Measurements from ENCODE around the gene PLCG2. TPM values are rescaled to one million over a fixed set of nuclear protein-coding genes. Genes with fewer than 3 reads are reported as not detected.

The PLCG2 gene
- total RNA-seq, 2 donors from 2014 or later = 7.4 to 13.4 TPM

DNA sequence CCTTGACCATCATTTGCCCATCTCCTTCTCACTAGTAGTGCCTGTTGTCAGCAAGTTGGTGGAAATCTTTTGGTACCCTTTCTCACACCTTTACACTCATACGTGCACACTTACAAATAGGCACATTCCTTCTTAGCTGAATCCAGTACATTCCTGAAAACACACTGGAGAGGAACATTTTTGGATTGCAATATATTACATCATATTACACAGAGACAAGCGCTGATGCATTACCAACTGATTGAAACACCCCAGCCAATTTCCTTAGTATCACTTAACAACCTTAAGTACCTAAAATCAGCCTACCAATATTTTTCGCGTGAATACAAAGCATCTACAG is 64.1 kb downstream of the PLCG2 start:
- TF ChIP-seq, protein P1, sequence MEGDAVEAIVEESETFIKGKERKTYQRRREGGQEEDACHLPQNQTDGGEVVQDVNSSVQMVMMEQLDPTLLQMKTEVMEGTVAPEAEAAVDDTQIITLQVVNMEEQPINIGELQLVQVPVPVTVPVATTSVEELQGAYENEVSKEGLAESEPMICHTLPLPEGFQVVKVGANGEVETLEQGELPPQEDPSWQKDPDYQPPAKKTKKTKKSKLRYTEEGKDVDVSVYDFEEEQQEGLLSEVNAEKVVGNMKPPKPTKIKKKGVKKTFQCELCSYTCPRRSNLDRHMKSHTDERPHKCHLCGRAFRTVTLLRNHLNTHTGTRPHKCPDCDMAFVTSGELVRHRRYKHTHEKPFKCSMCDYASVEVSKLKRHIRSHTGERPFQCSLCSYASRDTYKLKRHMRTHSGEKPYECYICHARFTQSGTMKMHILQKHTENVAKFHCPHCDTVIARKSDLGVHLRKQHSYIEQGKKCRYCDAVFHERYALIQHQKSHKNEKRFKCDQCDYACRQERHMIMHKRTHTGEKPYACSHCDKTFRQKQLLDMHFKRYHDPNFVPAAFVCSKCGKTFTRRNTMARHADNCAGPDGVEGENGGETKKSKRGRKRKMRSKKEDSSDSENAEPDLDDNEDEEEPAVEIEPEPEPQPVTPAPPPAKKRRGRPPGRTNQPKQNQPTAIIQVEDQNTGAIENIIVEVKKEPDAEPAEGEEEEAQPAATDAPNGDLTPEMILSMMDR (IDR thresholded peaks at IDR 0.05) = no peak
- H3K4me1 ChIP-seq = no peaks in the 10 kb centered on the region
- H3K27ac ChIP-seq = no peak overlapping the region
- no peak for DNase-seq (ENCODE audit: low spot score)
- no peaks in the 10 kb centered on the region for H3K36me3 ChIP-seq
- no peaks in the 10 kb centered on the region for H3K9me3 ChIP-seq
- no peaks in the 10 kb centered on the region for H3K27me3 ChIP-seq
- H3K4me3 ChIP-seq = no peak overlapping the region

DNA sequence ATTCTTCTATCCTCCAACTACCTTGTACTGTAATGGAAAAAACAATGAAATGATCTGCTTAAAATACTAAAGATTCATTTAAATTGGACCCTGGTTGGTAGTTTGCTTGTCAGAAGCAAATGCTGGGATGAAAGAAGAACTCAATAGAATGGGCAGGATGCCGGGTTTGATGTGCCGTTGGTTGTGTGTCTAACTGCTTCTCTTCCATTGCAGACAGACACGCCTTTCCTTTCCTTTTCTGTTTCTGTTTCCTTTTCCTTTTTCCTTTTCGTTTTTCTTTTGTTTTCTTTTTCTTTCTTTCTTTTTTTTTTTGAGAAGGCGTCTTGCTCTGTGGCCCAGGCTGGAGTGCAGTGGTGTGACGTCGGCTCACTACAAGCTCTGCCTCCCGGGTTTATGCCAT is 64.6 kb downstream of the PLCG2 start:
- DNase-seq (ENCODE audit: low spot score) = no peak
- Histone ChIP-seq H3K4me3 (no peak overlapping the region), H3K4me1 (no peaks in the 10 kb centered on the region), H3K9me3 (no peaks in the 10 kb centered on the region), H3K27ac (no peak overlapping the region), H3K27me3 (no peaks in the 10 kb centered on the region), H3K36me3 (no peaks in the 10 kb centered on the region)
- TF ChIP-seq, protein P1 (IDR thresholded peaks at IDR 0.05) = no peak

DNA sequence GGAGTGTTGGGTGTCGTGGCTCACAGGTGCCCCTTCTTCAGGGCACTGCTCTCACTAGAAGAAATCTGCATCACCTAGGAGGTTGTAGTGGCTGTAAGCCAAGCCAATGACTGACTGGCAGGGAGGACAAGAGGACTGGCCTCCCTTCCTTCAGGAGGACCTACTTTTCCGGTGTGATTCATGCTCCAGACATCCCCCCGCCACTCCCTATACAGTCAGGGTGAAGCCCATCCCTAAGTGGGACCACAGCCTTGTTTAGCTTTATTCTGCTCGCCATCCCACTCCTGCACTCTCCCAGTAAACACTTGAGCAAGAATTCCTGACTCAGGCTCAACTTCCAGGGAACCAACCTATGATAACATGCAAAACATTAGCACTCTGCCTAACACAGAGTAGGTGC is 67.0 kb downstream of the PLCG2 start:
- no peak overlapping the region for H3K27ac ChIP-seq
- H3K27me3 ChIP-seq = no peaks in the 10 kb centered on the region
- H3K4me3 ChIP-seq = no peak overlapping the region
- no peaks in the 10 kb centered on the region for H3K36me3 ChIP-seq
- TF ChIP-seq, protein P1 (IDR thresholded peaks at IDR 0.05) = no peak
- DNase-seq (ENCODE audit: low spot score) = no peak
- no peaks in the 10 kb centered on the region for H3K4me1 ChIP-seq
- H3K9me3 ChIP-seq = no peaks in the 10 kb centered on the region

DNA sequence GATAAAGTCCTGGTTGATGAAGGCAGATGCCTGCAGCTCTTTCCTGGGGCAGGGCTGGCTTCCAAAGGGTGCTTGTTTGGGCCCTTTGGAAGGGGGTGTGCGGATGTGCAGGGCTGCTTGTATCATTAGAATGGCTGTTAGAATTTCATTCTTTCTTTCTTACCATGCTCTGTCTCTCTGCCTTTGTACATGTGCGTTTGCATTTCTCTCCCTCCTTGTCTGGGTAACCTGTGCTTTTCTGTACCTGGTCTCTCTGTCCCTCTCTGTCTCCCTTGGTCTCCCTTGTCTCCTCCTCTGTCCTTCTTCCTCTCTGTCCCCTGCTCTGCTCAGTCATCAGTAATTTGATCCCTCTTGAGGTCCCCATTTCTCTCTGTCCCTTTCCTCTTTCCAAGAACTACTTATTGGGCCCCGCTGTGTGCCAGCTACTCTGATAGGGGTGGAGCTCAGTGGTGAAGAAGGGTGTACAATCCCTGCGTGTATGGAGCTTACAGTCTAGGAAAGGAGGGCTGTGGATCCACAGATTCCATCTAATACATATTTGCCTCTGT is 69.3 kb downstream of the PLCG2 start:
- no peaks in the 10 kb centered on the region for H3K27me3 ChIP-seq
- H3K9me3 ChIP-seq = no peaks in the 10 kb centered on the region
- no peak overlapping the region for H3K4me3 ChIP-seq
- TF ChIP-seq, protein P1 (IDR thresholded peaks at IDR 0.05) = no peak
- H3K27ac ChIP-seq = no peak overlapping the region
- H3K4me1 ChIP-seq = no peaks in the 10 kb centered on the region
- no peak for DNase-seq (ENCODE audit: low spot score)
- H3K36me3 ChIP-seq = no peaks in the 10 kb centered on the region

DNA sequence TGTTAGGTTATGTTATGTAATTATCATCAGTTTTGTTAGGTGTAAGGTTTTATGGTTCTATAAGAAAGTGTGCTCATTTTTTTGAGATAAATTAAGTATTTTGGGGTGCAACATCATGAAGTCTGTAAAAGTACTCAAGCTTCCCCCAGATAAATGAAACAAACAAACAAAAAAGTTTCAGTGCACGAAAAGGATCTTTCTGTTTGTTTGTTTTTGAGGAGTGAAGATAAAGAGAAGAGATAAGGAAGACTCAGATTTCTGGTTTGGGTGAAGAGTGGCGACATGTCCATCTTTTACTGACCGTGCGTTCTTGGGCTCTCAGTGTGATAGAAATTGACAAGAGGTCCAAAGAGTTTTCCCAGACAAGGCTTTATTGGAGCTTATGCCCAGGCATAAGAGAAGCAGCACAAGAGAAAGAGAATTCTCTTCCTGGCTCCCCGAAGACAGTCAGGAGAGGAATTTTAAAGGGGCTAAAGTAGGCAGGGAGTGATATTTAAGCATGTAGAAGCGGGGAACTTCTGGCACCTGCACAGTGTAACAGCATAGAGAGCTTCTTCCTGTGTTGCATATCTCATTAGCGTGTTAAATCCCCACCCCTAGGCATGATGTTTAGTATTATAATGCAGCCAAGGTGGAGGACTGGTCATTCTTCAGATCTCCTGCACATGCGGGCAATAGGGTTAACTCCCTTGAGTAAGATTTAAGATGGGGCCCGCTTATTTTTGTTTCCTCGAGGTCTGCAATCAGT is 71.3 kb downstream of the PLCG2 start:
- H3K9me3 ChIP-seq = no peaks in the 10 kb centered on the region
- H3K27ac ChIP-seq = no peak overlapping the region
- TF ChIP-seq, protein P1 (IDR thresholded peaks at IDR 0.05) = no peak
- H3K4me3 ChIP-seq = no peak overlapping the region
- H3K36me3 ChIP-seq = no peaks in the 10 kb centered on the region
- no peak for DNase-seq (ENCODE audit: low spot score)
- H3K4me1 ChIP-seq = no peaks in the 10 kb centered on the region
- H3K27me3 ChIP-seq = no peaks in the 10 kb centered on the region

DNA sequence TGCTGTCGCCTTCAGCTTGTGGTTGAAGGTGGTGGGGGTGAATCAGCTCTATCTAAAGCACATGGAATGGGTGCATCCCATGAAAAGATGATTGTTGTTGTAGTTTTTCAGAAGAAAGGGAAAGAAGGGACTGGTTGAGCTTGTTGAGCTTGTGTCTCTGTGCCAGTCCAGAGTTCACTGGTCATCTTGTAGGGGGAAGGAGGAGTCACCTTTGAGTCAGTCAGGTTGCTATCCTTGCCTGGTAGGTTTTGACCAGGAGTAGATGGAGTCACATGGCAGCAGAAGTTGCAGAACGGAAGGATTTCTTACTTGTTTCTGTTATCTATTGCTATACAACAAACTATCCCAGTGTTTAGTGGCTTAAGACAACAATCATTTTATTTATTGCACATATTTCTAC is 73.3 kb downstream of the PLCG2 start:
- Histone ChIP-seq H3K27ac (no peak overlapping the region), H3K36me3 (no peaks in the 10 kb centered on the region), H3K27me3 (no peaks in the 10 kb centered on the region), H3K4me1 (no peaks in the 10 kb centered on the region), H3K9me3 (no peaks in the 10 kb centered on the region), H3K4me3 (no peak overlapping the region)
- DNase-seq (ENCODE audit: low spot score) = no peak
- TF ChIP-seq, protein P1 (IDR thresholded peaks at IDR 0.05) = no peak

All from right atrium auricular region (tissue), 2 donors.